GM21423 (cell line): ENCODE data around the gene RFC2.
A peak's percentile ranks its signal among the peaks of the same experiment; 100 is the strongest.
"Not testable (repeated sequence)": the region's sequence is repeated elsewhere in the genome, so short reads cannot be mapped to it uniquely, and the experiment has no call there.

Experiments
- ATAC-seq: cut with Tn5 transposase; IDR thresholded peaks from one replicate; pipeline ENCODE4 v1.9.1; 2021; ENCODE audit warnings: mild to moderate bottlenecking, moderate library complexity; ENCODE audit not compliant: unreplicated experiment

Gene RFC2

DNA sequence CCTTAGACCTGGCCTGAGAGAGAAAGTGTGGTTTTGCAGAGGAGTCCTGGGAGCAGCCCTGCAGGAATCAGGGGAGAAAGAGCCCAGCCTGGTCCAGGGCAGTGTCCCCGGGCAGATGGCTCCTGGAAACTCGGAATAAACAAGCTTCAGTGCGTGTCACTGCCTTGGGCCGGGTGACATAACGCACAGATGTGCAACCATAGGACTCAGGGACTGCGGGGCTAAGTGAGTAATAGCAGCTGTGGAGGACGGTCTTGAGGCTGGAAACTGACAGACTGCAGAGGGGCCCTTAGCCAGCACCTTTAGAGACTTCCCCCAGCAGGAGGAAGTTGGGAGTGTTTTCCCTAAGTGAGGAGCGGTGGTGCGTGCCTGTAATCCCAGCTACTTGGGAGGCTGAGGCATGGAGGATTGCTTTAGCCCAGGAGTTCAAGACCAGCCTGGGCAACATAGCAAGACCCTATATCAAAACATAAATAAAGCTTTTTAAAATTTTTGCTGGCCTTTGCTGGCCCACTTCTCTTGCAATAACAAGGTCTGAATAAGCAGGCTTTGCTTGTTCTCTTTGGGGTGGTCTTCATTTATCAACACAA, 29.8 kb upstream of the RFC2 start:
- no peak for ATAC-seq

- no peak for ATAC-seq
Observed at GRCh38 chr7:74282748-74283459, 28.7 kb upstream of the RFC2 start.

DNA sequence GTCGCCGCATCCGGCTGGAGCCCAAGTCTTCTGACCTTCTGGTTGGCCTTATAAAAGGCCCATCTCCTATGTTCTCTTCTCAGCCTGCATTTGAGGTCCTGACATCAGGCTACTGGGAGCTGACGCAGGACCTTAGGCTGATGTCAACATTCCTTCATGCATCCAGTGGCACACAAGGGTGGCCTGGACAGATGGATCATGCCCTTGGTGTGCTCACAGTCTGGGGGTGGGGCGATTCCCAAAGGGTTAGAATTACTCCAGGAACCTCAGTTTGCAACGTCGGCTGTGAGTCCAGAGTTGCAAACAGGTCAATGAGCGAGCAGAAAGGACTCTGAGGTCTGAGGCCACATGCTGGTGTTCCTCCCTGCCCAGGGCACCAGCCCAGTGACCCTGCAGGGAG, 26.8 kb upstream of the RFC2 start:
- no peak for ATAC-seq

DNA sequence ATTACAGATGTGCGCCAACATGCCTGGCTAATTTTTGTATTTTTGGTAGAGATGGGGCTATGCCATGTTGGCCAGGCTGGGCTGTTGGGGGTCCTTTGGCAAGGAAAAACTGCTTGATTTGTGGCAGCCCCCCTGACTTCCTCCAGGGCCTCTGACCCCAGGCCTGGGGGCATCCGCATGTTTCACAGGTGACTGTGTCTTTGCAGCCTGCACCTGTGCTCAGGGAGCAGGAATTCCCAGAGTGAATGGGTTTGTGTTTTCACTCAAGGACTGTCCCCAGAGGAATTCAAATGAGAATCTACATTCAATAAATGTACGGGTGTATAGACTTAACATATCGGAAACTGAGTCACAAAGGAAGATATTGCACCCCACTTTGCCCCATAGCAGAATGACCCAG, 23.4 kb upstream of the RFC2 start:
- ATAC-seq: no peak

GRCh38 chr7:74275401-74275881, 21.2 kb upstream of the RFC2 start:
- no peak for ATAC-seq

DNA sequence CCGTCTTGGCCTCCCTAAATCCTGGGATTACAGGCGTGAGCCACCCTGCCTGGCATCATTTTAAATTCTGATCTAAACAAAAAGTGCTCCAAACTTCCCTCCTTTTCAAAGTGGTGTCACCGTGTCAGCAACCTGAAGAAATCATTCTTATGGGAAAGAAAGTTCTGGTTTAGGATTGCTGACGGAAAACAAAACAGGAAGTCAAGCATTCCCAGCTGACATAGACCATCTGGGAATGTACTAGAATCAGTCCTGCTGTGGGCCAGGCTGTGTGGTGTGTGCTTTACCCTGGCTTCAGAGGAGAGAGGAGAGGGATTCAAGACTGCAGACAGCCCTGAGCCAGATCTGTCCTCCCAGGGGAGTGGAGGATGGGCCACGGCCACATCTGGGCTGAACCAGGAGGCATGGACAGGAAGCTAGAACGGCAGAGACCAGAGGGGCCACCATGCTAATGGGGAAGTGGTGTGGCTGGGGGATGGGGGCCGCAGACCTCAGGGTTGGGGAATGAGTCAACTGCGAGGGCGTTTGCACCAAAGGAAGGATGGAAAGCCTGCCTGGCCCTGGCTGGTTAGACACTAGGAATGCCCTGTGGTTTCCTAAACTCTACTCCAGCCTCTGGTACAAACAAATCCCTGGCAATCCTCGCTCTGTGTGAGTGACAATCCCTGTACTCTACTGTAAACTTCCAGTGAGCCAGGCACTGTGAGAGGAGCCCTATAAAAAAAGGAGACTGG, 18.3 kb upstream of the RFC2 start:
- peak; percentile 76 for ATAC-seq

DNA sequence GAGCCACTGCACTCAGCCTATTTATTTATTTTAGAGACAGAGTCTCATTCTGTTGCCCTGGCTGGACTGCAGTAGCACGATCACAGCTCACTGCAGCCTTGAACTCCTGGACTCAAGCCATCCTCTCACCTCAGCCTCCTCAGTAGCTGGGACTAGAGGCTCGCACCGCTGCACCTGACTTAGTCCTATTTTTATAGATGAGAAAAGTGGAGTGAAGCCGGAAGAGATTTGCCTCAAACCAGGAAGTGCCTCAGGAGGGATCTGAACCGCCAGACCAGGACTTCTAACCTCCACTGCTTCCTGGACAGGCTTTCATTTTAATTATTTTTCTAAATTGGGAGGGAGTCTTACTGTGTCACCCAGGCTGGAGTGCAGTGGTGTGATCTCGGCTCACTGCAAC, 17.5 kb upstream of the RFC2 start:
- no peak for ATAC-seq

- peak; percentile 26 for ATAC-seq
Observed at GRCh38 chr7:74269757-74270277, 15.6 kb upstream of the RFC2 start.

- no peak for ATAC-seq
Observed at GRCh38 chr7:74267756-74268565, 13.8 kb upstream of the RFC2 start.

- ATAC-seq: no peak
Observed at GRCh38 chr7:74266191-74266963, 12.2 kb upstream of the RFC2 start.

DNA sequence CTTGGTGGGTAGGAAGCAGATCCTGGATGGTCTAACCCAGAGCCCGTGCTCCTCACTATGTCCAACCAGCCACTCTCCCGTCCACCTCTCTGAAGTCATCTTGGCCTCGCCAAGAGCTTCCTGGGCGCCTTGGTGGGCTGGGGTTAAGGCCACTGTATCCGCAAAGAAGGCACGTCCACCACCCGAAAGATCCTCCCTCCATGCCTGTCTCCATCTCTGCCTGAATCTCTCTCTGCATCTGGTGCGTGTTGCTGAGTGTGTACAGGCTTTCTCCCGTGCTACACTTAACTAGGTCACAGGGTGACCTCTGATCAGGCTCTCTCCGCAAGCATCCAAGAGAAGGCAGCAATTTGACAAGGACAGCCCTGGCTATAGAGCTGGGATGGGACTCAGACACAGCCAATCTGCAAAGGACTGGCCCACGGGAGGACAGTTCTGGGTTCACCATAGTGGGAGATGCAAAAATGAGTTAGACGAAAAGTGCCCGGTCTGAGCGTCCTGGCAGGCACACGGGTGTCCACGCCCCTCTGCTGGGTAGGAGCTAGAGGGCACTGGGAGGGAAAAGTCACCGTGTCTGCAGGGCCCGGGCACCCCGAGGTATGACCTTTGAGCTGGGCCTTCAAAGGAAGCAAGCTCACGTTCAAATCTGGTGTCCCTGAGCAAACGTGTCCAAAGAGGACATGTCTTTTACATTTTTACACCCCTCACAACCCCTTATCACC, 9.4 kb upstream of the RFC2 start:
- ATAC-seq: no peak

GRCh38 chr7:74262639-74263398, 8.6 kb upstream of the RFC2 start:
- ATAC-seq: no peak

DNA sequence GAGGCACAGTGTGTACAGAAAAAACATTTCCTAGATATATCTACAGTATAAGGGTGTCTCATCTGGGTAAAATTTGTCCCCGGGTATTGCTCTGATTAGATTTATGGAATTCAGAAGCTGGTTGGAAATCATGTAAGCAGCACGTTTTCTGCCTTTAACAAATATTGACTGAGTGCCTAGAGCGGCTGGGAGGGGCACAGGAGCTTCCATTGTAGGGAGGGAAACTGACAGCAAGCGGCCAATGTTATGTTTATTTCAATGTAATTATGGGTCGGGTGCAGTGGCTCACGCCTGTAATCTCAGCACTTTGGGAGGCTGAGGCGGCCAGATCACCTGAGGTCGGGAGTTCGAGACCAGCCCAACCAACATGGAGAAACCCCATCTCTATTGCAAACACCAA, 4.4 kb upstream of the RFC2 start:
- no peak for ATAC-seq

DNA sequence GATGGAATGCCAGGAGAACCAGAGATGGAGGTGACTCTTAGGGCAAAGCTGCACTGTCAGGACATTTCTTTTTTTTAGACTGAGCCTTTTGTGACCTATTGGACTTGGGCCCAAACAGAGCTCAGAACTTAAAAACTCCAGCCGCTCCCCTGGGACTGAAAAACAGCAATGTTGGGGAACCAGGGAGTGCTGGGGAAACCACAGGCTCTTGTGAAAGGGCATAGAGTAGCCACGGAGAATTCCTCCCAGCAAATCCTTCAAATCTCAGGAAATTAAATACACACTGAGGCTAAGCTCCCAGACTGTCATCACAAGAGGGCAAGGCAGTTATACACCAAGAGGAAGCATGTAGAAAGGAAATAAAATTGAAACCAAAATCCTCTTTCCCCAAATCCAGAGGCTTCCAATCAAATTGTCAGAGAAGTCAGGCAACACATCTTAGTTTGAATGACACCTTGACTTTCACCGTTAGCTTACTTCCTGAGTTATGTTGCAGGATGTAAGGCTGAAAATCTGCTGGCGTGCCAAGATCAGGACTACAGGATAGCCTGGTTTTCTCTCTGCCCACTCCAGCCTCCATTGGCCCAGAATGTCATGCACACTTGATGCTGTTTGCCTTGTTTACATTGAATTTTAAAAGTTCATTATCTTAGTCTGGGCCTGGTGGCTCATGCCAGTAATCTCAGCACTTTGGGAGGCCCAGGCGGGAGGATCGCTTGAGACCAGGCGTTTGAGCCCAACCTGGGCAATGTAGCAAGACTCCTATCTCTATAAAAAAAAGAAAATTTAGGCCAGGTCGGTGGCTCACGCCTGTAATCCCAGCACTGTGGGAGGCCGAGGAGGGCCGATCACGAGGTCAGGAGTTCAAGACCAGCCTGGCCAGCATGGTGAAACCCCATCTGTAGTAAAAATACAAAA, 2.6 kb upstream of the RFC2 start:
- ATAC-seq: no peak

- not testable (repeated sequence) for ATAC-seq
Observed at GRCh38 chr7:74255461-74255860, 1.3 kb upstream of the RFC2 start.

DNA sequence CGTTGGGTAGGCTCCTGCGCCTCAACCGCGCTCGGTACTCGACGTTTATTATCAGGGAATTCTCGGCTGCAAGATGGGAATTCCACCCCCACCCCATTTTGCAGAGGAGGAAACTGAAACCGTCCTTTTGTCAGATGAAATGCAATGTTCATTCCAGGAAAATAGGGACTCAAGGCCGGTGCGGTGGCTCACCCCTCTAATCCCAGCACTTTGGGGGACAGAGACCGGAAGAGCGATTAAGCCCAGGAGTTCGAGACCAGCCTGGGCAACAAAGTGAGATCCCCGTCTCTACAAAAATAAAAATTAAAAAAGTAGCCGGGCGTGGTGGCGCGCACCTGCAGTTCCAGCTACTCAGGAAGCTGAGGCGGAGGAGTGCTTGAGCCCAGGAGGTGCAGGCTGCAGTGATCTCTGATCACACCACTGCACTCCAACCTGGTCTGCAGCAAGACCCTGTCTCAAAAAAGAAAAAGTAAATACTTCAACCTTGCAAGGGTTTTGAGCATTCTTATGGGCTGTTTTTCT, 720 bp upstream of the RFC2 start:
- no peak for ATAC-seq

- ATAC-seq: peak; percentile 1
Observed at GRCh38 chr7:74253835-74254128, 417 bp downstream of the RFC2 start.

GRCh38 chr7:74253331-74253730, 868 bp downstream of the RFC2 start:
- no peak for ATAC-seq
